B cell (primary cell): Measurements from ENCODE around the gene PTPN4.

Experiments used
- EZH2 ChIP-seq: IDR thresholded peaks from 2 replicates; pipeline ENCODE4 v1.6.1; 2012; ENCODE audit warnings: borderline replicate concordance, low read depth, mild to moderate bottlenecking, moderate library complexity, low read length; ENCODE audit not compliant: insufficient read depth, poor library complexity, severe bottlenecking
- TF ChIP-seq, protein P1 (sequence below): fragments of 200-600 bp; IDR thresholded peaks from one replicate; pipeline ENCODE4 v1.8.0; 2022; ENCODE audit warnings: antibody characterized with exemption, mild to moderate bottlenecking

DNA sequence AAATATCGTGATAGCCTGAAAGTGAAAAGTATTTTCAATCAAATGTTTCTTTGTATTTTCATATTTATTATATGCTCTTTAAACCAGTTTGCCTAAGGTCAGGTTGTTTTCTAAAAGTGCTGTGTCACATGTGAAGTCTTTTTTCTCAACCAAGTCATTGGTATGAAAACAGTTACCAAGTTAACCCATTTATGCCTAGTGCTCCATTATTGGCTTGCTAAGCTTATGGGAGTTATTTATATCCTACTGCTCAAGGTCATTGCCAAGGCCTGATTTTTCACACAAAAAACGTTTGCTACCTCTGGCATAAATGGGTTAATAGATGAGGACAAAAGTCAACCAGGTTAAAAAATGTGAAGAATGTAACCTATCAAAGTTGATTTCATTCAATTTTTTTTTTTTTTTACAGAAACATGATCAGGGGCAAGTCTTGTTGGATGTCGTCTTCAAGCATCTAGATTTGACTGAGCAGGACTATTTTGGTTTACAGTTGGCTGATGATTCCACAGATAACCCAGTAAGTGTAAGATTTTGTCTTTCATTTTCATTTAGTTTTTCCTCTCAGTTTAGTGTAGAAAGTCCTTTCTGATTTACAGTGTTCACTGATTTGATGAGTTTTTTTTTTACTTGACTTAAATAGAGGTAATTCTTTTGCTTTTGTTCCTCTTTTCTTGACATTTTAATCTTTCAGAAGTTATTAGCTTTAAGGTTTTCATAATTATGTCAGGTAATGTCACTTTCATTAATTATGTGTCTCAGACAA is 102.6 kb downstream of the PTPN4 start:
- TF ChIP-seq, protein P1, sequence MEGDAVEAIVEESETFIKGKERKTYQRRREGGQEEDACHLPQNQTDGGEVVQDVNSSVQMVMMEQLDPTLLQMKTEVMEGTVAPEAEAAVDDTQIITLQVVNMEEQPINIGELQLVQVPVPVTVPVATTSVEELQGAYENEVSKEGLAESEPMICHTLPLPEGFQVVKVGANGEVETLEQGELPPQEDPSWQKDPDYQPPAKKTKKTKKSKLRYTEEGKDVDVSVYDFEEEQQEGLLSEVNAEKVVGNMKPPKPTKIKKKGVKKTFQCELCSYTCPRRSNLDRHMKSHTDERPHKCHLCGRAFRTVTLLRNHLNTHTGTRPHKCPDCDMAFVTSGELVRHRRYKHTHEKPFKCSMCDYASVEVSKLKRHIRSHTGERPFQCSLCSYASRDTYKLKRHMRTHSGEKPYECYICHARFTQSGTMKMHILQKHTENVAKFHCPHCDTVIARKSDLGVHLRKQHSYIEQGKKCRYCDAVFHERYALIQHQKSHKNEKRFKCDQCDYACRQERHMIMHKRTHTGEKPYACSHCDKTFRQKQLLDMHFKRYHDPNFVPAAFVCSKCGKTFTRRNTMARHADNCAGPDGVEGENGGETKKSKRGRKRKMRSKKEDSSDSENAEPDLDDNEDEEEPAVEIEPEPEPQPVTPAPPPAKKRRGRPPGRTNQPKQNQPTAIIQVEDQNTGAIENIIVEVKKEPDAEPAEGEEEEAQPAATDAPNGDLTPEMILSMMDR = no peak
- TF ChIP-seq EZH2 = no peak
